Thyroid gland (tissue), 4 donors: Measurements from ENCODE around the gene IFNA17.

Source experiments
- POLR2A ChIP-seq, 2 donors: fragments of 450-650 bp; IDR thresholded peaks; one replicate each; pipeline ENCODE4 v1.6.1; 2017; ENCODE audit warnings: antibody characterized with exemption in 2 of 2, mild to moderate bottlenecking in 2 of 2, moderate library complexity in 1 of 2
- TF ChIP-seq, protein P1 (sequence below), 6 experiments: fragments of 200-600 bp in 3 of 6; fragments of 450-650 bp in 3 of 6; sonication (generic) in 3 of 6; IDR thresholded peaks; one replicate each; pipeline ENCODE4 v1.5.1; 2016 to 2019; ENCODE audit warnings: antibody characterized with exemption in 6 of 6, mild to moderate bottlenecking in 2 of 6, inconsistent platforms in 1 of 6, moderate library complexity in 1 of 6

DNA sequence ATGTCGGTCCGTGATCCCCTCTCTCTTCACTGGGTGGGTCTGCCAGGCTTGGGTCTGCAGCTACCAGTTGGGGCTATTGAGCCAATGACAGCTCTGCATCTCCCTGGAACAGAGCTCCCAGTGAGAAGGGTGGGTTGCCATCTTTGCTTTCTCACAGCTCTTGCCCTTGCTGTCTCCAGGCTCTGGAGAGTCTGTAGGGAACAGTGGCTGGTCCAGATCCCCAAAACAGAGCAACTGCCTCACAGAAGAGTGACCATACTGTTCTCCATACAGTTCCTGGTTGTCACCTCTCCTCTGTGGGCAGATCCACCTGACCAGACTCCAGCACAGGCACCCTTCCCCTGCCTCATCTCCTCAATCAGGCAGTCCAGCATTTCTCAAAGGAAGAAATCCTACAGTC, 5.2 kb upstream of the IFNA17 start:
- no peak for TF ChIP-seq POLR2A (IDR thresholded peaks at IDR 0.05)
- TF ChIP-seq, protein P1, sequence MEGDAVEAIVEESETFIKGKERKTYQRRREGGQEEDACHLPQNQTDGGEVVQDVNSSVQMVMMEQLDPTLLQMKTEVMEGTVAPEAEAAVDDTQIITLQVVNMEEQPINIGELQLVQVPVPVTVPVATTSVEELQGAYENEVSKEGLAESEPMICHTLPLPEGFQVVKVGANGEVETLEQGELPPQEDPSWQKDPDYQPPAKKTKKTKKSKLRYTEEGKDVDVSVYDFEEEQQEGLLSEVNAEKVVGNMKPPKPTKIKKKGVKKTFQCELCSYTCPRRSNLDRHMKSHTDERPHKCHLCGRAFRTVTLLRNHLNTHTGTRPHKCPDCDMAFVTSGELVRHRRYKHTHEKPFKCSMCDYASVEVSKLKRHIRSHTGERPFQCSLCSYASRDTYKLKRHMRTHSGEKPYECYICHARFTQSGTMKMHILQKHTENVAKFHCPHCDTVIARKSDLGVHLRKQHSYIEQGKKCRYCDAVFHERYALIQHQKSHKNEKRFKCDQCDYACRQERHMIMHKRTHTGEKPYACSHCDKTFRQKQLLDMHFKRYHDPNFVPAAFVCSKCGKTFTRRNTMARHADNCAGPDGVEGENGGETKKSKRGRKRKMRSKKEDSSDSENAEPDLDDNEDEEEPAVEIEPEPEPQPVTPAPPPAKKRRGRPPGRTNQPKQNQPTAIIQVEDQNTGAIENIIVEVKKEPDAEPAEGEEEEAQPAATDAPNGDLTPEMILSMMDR (IDR thresholded peaks at IDR 0.05) = no peak
